CD4-positive, alpha-beta T cell (primary cell): Measurements from ENCODE around the gene SUPT5H. TPM values are rescaled to one million over a fixed set of nuclear protein-coding genes. Genes with fewer than 3 reads are reported as not detected.

Experiments
- ATAC-seq: fragments of 200-7000 bp; cut with Tn5 transposase; one replicate; pipeline ENCODE4 v1.10.0; 2022; ENCODE audit warnings: mild to moderate bottlenecking; ENCODE audit not compliant: poor library complexity
- CTCF ChIA-PET: fragments of 350-600 bp; sonication (Branson Sonifier 250); formaldehyde crosslinking; loops from one replicate; lab custom pipeline; 2021; ENCODE audit warnings: antibody characterized with exemption, inconsistent platforms; lab: Charles Lee
- POLR2A ChIA-PET: fragments of 350-600 bp; sonication (Branson Sonifier 250); formaldehyde crosslinking; loops from one replicate; lab custom pipeline; 2021; ENCODE audit warnings: antibody characterized with exemption, inconsistent platforms; lab: Charles Lee
- DNase-seq, 14 experiments: peaks; one replicate each; pipeline ENCODE4 v3.0.0-alpha.2; 2013 to 2020; ENCODE audit warnings: mixed read lengths in 2 of 14
- H3K27ac ChIP-seq, 2 donors: one replicate each; pipeline versions ENCODE4 v1.5.1 to v1.7.0; 2013; ENCODE audit warnings: low read length in 2 of 2, low read depth in 1 of 2, mild to moderate bottlenecking in 1 of 2
- H3K27me3 ChIP-seq, 2 experiments: 1 replicate in 1 of 2; 2 replicates in 1 of 2; pipeline versions ENCODE4 v1.6.1 to v1.7.0; 2013; ENCODE audit warnings: low read length in 2 of 2, control low read depth in 1 of 2, mild to moderate bottlenecking in 1 of 2, moderate library complexity in 1 of 2; ENCODE audit not compliant: insufficient read depth in 2 of 2, control insufficient read depth in 1 of 2
- H3K36me3 ChIP-seq: one replicate; pipeline ENCODE4 v1.6.1; 2013; ENCODE audit warnings: low read length, control low read depth; ENCODE audit not compliant: insufficient read depth
- H3K4me1 ChIP-seq: one replicate; pipeline ENCODE4 v1.6.1; 2013; ENCODE audit warnings: low read length, control low read depth; ENCODE audit not compliant: insufficient read depth
- H3K4me3 ChIP-seq: one replicate; pipeline ENCODE4 v1.5.1; 2013; ENCODE audit warnings: mild to moderate bottlenecking, low read length, moderate library complexity
- H3K9me3 ChIP-seq, 2 experiments: 1 replicate in 1 of 2; 2 replicates in 1 of 2; pipeline versions ENCODE4 v1.6.1 to v1.7.0; 2013; ENCODE audit warnings: low read length in 2 of 2, mild to moderate bottlenecking in 2 of 2, control low read depth in 1 of 2, moderate library complexity in 1 of 2; ENCODE audit not compliant: control insufficient read depth in 1 of 2, insufficient read depth in 1 of 2
- H3K27ac Mint-ChIP-seq: one replicate; pipeline ENCODE4 v1.8.0; 2020; ENCODE audit warnings: mixed read lengths
- H3K27me3 Mint-ChIP-seq: one replicate; pipeline ENCODE4 v1.8.0; 2021; ENCODE audit warnings: mixed read lengths
- H3K36me3 Mint-ChIP-seq: one replicate; pipeline ENCODE4 v1.8.0; 2021; ENCODE audit warnings: low read depth, mixed read lengths
- H3K4me1 Mint-ChIP-seq: one replicate; pipeline ENCODE4 v1.8.0; 2021; ENCODE audit warnings: low read depth, mixed read lengths
- H3K4me3 Mint-ChIP-seq: one replicate; pipeline ENCODE4 v1.8.0; 2020; ENCODE audit warnings: mild to moderate bottlenecking, mixed read lengths
- H3K9me3 Mint-ChIP-seq: one replicate; pipeline ENCODE4 v1.8.0; 2020; ENCODE audit warnings: mixed read lengths
- CTCF ChIP-seq: fragments of 200-600 bp; IDR thresholded peaks from one replicate; pipeline ENCODE4 v1.8.0; 2022; ENCODE audit warnings: antibody characterized with exemption, mild to moderate bottlenecking
- intact Hi-C, 2 experiments: fragments of 100-400 bp; cut with DNase I in 1 of 2; cut with micrococcal nuclease in 1 of 2; formaldehyde crosslinking; loops; one replicate each; pipeline versions ENCODE4 v1.15.1 to v1.9.0; 2023 to 2025; cut with DNase I, micrococcal nuclease
- total RNA-seq, 174 experiments: library from RNA in 2 of 174; stranded (reverse) in 2 of 174; gene quantifications; one replicate each; pipeline ENCODE4 v1.2.3 and lab custom pipeline; 2021 to 2026

The SUPT5H gene
- total RNA-seq, 2 experiments from 2014 or later = 322 to 333 TPM

DNA sequence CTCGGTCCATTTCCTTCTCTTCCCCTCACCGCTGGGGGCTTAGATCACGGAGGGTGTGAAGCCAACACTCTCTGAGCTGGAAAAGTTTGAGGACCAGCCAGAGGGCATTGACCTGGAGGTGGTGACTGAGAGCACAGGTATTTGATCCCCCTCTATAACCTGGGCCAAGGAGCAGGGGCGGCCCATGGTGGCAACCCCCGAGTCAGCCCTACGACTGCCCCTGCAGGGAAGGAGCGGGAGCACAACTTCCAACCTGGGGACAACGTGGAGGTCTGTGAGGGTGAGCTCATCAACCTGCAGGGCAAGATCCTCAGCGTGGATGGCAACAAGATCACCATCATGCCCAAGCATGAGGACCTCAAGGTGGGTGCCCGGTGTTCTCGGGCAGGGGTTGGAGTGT, 23.7 kb downstream of the SUPT5H start:
- Mint-ChIP-seq H3K9me3 (no peaks in the 10 kb centered on the region), H3K27ac (peak overlapping the region; percentile 36), H3K27me3 (no peaks in the 10 kb centered on the region), H3K36me3 (peaks cover 87% of the 10 kb centered on the region), H3K4me1 (no peaks in the 10 kb centered on the region), H3K4me3 (no peak overlapping the region)
- ChIA-PET POLR2A (no interaction called here), CTCF (no interaction called here)
- H3K4me1 ChIP-seq = no peaks in the 10 kb centered on the region
- DNase-seq (no peak), ATAC-seq (no peak)
- H3K36me3 ChIP-seq = peaks cover 100% of the 10 kb centered on the region
- no peak overlapping the region for H3K4me3 ChIP-seq
- intact Hi-C loops = no loop called here
- H3K27me3 ChIP-seq = no peaks in the 10 kb centered on the region
- H3K9me3 ChIP-seq = no peaks in the 10 kb centered on the region
- H3K27ac ChIP-seq = no peak overlapping the region
- TF ChIP-seq CTCF = no peak

DNA sequence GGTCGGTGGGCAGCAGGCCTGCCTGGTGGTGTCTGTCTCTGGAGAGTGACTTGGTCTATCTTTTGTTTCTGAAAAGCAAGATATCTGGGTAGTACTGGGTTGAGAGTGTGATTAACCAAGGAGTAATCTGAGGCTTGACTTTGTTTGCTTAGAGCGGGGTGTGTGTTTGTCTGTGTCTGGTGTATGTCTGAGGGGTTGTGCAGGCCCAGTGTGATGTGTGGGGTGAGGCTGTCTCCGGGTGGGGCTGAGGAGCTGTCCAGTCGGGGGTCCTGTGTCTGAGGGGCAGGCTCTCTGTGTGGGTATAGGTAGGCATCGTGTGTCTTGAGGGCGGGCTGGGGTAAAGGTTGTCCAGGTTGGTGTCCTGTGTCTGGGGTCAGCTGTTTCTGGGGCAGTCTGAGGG, 24.2 kb downstream of the SUPT5H start:
- peaks cover 99% of the 10 kb centered on the region for H3K36me3 ChIP-seq
- Mint-ChIP-seq H3K4me1 (no peaks in the 10 kb centered on the region), H3K27me3 (no peaks in the 10 kb centered on the region), H3K27ac (peak overlapping the region; percentile 36), H3K36me3 (peaks cover 89% of the 10 kb centered on the region), H3K9me3 (no peaks in the 10 kb centered on the region), H3K4me3 (no peak overlapping the region)
- no peak for DNase-seq
- no peak for TF ChIP-seq CTCF
- no peaks in the 10 kb centered on the region for H3K27me3 ChIP-seq
- H3K9me3 ChIP-seq = no peaks in the 10 kb centered on the region
- H3K4me1 ChIP-seq = no peaks in the 10 kb centered on the region
- H3K4me3 ChIP-seq = no peak overlapping the region
- ChIA-PET CTCF (no interaction called here), POLR2A (no interaction called here)
- no peak overlapping the region for H3K27ac ChIP-seq
- intact Hi-C loops = no loop called here
- ATAC-seq = no peak

DNA sequence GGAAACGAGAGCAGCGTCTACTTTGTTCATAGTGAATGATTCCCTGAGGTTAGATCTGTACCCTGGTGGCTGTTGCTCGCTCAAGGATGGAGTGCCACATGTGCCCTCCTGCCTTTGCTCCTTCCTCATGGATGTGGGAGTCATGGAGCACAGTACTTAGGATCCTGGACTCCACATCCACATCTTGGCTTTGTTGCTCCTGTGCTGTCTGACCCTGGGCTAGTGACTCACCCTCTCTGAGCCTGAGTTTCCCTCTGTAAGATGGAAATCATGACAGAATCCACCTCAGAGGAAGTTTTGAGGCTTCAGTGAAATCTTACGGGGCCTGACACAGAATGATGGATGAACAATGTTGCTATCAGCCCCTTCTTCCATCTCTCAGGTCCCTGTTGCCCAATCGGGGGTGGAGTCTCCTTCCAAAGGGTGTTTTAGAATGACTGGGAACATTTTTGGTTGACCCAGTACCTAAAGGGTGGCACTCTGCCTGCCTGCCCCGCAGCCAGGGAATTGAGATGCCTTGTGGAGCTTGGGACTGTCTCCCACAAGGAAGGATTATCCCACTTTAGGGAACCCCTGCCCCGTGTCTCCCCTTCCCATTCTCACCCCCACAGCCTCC, 25.4 kb downstream of the SUPT5H start:
- H3K27me3 Mint-ChIP-seq = no peaks in the 10 kb centered on the region
- ChIA-PET CTCF (no interaction called here), POLR2A (interaction anchor here (1.3 kb wide), 1 partner anchor 35 kb away, joined by 3 read pairs; the partner anchor contains the start of gene RPS16)
- H3K9me3 Mint-ChIP-seq = no peaks in the 10 kb centered on the region
- no peak overlapping the region for H3K4me3 Mint-ChIP-seq
- no peak overlapping the region for H3K4me3 ChIP-seq
- ATAC-seq = no peak
- no peaks in the 10 kb centered on the region for H3K4me1 Mint-ChIP-seq
- DNase-seq = no peak
- no peak overlapping the region for H3K27ac ChIP-seq
- peaks cover 95% of the 10 kb centered on the region for H3K36me3 ChIP-seq
- H3K36me3 Mint-ChIP-seq = peaks cover 89% of the 10 kb centered on the region
- no peak for TF ChIP-seq CTCF
- H3K4me1 ChIP-seq = no peaks in the 10 kb centered on the region
- no peaks in the 10 kb centered on the region for H3K9me3 ChIP-seq
- intact Hi-C loops = no loop called here
- no peaks in the 10 kb centered on the region for H3K27me3 ChIP-seq
- no peak overlapping the region for H3K27ac Mint-ChIP-seq
